GM21390 (cell line): ENCODE results near the gene SORCS1.

ENCODE experiments used
- ATAC-seq: cut with Tn5 transposase; IDR thresholded peaks from one replicate; pipeline ENCODE4 v1.9.1; 2021; ENCODE audit not compliant: unreplicated experiment

SORCS1 gene

DNA sequence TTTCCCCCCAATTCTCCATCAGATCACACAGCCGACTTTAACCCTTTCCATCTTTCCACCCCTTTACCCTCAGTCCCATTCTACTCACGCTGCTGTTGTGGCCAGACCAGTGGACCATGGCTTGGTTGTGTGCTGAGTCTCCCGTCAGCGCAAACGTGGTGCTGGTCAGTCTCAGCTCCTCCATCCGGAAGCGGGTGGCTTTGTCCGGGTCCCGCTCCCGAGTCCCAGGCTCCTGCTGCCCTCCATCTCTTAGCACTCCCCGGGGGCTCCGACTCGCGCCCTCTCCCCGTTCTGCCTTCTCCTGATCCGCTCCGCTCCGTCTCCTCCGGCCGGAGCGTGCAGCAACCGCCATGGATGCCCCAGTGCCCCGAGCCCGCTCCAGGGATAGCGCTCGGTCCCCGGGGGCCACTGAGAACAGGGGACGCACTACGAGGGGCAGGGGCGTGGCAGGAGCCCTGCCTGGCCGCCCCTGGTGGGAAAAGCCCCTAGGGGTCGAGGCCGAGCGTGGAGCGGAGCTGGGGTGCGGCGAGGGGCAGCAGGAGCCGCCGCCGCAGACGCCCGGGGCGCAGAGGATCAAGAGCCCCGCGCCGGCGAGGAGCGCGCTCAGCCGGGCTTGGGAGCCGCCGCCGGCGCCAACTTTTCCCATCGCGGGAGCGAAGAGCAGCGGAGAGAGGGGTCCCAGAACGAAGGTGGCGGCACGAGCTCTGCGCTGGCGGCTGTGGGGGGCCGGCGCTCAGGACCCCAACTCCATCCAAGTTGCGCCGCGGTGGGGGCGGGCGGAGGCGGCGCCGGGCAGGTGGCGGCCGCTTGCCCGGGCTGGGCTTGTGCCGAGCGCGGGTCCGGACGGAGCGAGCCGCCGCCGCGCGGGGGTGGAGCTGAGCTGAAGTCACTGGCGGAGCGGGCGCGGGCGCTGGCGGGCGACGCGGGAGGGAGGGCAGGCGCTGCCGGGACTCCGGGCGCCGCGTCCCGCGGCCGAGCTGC lies at the start of gene SORCS1:
Gene SORCS1 (minus strand): TSS at position 826 of the 981 bp plus-strand sequence.
- ATAC-seq: no peak

DNA sequence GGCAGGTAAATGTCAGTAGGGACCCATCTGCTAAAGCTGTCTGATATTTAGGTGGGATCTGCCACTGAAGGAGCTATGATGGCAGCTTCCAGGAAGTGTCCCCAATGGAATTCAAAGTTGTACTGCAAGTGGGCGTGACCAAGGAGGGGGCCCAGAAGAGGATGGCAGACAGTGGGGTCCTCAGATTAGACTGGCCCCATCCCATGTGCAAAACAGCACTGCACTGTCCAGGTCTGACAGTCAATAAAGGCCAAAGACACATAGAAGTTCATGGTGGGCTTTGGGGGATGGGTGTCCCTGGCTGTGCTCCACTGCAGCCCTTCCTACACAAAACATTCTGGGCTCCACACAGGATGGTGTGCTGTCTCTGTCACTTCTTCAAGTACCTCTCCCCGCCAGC lies 49.8 kb upstream of the SORCS1 start:
- no peak for ATAC-seq

DNA sequence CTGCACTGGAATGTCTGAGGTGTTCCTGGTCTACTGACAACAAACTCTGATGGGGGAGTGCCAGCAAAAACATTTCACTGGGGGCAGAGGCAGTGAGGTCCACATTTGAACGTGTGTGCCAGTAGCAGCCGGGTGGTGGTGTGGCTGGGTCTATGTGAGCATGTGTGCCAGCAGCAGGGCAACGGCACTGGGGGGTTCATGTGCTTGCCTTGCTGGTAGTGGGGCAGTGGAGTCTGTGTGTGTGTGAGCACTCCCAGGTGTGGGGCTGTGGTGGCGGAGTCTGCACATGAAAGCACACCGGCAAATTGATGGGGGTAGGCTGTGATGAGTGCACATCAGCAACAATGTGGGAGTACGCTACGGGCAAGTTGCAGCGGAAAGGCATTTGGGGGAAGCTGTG lies 49.4 kb upstream of the SORCS1 start:
- ATAC-seq: no peak

DNA sequence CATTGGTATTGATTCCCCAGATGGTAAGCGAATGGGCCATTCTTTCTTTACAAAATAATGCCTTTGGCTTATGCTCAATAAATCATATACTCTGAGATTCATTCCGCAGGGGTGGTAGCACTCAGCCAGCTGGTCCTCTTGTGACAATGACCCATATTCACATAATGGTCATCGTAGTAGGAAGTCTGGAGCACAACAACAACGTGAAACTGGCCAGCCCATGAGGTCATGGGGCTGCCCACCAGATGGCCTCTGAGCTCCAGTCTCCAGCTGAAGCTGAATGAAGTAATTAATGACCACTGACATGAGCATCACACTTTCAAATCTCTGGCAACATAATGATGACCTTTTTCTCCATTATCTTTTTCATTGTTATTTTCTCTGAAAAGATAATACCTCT lies 42.3 kb upstream of the SORCS1 start:
- ATAC-seq: no peak

DNA sequence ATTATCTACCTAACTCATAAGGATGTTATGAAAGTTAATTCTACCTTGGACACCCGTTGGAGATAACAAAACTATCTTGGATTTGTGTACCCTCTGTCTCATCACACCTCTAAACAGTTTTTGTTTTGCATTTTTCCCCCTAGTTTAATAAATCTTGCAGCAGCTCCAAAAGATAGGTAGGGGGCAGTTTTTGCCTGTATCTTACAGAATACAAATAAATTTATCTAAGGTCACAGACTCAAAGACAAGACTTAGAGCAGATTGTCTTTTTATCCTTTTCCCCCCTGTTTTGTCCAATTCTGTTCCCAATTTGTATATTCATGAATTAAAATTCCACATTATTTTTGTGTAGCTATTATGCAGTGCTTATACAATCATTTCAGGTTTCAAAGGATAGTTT lies 5.0 kb upstream of the SORCS1 start:
- ATAC-seq: no peak

DNA sequence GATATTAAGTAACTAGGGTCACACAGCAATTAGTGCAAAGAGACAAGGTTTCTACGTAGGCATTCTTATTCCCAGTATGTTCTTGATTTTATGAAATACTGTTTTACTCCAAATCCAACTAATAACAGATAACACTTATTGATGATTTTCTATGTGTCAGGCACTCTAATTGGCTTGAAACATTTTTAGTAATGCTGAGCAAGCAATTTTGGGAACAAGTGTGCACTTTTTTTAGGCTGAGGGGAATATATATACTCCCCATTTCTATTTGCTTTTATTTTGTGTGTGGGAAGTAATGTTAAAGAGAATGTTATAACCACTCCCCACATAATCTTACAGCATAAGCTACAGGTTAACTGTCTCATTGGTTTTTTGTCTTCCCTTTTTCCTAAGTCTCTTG lies 4.2 kb upstream of the SORCS1 start:
- no peak for ATAC-seq

DNA sequence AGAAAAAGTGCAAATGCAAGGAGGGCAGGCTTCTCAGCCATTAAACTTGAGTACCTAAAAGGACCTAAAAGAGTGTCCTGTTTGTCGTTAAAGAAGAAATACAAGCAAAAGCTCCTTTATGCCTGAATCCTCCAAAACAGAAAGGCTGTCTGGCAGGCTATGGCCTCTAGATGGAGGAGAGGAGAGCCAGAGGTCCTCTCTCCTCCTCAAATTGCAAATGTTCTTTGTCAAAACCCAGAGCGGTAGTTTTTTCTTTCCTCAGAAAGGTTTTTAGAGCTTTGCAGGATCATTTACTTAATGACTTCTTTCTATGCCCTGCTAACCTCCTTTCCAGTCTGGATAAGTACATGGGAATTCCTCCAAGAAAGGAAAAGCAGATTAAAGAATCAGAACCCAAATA lies 1.9 kb upstream of the SORCS1 start:
- no peak for ATAC-seq

DNA sequence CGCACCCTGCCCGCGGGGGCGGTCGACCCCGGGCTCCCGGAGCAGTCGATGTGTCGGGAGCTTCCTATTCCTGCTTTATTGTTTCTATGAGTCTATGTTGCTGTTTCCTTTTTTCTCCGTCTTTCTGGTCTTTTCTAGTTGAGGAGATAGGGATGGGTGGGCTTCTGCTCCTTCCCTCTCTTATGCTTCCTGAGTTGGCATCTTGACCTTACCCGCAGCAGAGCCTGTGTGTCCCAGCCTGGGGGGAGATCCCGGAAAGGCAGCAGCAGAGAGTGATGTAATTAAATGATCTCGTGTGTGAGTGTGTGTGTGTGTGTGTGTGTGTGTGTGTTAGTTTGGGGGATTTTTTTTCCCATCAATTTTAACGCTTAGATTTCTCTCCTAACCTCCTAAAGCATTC lies 486 bp upstream of the SORCS1 start:
- ATAC-seq: no peak

DNA sequence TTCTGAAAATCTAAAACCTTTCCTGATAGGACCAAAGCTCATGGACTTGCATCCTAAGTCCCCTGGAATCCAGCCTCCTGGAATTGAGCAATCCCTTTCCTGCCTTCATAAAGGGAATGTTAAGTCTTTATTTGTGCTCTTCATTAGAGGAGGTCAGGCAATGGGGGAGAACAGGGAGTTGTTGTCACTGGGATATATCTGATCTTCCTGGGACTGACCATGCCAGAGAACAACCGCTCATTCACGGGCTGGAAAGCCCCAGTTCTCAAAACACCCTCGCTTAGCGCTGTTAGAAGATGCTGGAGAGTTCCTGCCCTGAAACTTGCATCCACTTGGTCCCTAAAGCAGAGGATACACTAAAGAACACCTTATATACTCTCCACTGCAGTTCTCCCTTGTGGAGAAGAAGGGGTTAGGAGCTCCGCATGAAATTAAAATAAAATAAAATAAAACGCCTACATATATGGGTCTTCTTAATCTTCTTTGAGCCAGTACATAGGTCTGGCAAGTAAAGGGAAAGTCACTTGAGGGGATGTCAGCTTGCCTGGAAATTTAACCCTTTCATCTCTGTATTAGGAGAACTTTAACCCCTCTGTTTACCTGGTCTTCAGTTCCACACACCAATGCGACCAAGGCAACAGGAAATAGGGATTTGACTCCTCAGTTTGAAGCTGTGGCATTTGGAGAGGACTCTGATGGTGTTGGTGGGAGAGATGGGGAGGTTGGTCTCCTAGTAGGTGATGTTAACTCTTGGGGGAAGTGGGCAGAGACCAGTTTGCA lies 1.2 kb downstream of the SORCS1 start:
- no peak for ATAC-seq

DNA sequence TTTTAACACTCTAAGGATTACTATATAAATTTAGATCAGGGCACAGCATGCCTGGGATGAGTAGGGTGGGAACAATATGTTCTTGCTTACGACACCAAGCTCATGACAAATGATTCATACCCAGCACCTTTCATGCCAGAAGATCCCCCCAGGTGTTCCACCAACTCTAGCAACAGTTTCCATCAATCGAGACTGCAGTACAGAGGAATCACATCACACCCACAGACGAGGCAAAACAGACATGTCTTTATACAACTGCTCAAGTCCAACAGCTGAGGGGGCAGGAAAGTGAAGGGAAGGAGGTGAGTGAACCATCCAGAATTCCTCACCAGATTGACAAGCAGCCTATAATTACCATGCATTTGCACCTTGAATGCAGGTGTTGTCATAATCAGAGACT lies 3.6 kb downstream of the SORCS1 start:
- no peak for ATAC-seq

DNA sequence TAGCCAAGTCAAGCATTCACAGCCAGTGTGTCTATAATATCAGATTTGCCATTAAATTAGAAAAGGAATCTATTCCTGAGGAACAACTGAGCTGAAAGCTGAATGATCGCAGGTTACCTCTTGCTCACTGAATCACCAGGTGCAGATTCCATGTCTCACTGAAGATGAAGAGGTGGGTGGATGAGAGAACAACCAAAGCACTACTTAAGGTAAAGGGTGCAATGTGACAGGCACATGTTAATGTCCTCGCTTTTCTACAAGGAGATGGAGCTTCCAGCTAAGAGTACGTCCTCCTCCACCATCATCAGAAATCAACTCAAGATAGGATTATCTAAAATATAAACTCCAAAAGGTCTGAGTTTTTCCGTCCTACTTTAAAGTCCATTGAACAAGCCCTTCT lies 4.6 kb downstream of the SORCS1 start:
- ATAC-seq: no peak

DNA sequence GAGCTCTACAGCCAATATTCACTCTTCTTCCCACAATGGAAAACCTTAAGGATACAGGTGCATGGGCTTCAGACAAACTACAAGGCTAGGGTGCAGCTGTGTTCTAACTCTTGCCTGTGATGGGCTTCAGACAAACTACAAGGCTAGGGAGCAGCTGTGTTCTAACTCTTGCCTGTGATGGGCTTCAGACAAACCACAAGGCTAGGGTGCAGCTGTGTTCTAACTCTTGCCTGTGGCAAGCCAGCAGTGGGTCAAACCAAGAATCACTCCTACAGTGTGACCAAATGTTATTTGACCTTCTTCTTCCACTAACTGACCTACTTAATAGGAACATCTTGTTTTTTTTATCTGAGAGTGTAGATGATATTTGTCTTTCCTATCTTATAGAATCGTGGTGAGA lies 7.4 kb downstream of the SORCS1 start:
- no peak for ATAC-seq

DNA sequence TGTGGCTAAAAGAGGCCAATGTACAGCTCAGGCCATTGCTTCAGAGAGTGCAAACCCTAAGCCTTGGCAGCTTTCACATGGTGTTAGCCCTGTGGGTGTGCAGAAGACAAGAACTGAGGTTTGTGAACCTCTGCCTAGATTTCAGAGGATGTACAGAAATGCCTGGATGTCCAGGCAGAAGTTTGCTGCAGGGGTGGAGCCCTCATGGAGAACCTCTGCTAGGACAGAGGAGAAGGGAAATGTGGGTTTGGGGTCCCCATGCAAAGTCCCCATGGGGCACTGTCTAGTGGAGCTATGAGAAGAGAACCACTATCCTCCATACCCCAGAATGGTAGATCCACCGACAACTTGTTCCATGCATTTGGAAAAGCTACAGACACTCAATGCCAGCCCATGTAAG lies 12.4 kb downstream of the SORCS1 start:
- no peak for ATAC-seq

DNA sequence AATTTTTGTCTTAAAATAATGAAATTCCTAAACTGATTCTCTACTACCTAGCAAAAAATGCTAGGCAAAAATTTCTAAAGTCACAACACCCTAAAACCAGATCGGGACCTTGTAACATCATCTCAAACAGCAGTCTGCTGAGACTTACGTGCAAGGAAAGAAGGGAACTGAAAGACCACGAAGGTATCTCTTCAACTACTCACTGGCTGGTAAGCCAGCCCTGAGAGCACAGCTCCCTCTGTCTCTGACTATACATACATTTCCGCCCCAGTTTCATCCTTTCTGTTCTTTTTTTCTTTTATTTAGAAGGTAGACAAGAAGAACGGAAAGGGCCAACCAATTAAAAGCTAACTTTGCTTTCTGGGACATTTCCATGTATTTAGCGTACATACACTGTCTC lies 15.6 kb downstream of the SORCS1 start:
- ATAC-seq: no peak

DNA sequence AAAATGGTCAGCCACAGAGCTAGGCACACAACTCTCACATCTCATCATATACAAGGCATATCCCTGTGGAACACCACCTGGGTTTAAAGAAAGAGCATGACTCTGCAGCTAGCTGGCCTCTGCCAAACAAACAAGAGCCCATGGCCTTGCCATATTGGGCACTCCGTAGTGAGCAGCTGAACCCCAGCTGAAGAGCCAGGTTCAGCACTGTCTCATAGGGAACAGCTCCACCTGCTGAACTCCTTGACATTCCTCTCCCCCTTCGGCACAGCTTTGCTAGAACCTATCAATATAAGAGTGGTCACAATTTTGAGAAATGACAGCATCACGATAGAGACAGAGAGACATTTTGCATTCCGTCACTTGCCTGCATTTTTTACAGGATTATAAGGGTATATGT lies 20.0 kb downstream of the SORCS1 start:
- ATAC-seq: no peak

DNA sequence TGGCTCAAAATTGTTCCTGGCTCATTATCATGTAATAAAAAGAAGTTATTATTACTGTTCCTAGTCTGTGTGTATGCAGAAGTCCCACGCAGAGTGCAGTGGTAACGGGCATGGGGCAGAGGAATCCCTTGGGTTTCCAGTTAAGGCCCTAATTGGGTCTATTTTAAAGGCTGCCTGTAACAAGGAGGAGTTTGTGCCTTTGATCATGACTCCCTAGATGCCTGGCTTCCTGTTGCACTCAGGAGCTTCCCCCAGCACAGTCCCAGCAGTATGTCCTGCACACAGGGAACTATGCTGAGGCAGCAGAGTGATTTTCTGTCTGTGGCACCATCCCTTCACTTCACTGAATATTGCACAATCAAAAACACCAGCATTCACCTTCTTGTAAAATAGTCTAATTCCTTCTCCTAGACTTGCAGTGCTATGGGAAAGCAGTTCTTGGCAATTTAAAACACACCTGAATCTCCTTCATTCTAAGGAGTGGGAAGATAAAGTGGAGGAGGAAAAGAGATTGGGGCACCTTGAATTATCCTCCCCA lies 22.9 kb downstream of the SORCS1 start:
- no peak for ATAC-seq

DNA sequence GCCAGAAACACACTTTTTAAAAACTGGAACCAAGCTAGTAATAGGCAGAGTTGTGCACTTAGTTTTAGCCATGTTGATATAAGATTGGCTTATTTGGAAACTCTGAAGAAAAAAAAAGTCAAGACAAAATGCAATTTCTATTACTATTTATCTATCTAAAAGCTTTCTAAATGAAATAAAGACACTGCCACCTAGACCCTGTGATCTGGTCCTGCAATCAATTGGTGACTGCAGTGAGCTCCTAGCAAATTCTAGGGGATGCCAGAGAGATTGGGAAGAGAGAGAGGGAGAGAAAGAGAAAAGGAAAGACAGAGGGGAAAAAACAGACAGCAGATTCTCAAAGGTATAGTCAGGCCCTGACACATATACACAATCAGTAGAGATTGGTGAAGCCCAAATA lies 25.3 kb downstream of the SORCS1 start:
- no peak for ATAC-seq

DNA sequence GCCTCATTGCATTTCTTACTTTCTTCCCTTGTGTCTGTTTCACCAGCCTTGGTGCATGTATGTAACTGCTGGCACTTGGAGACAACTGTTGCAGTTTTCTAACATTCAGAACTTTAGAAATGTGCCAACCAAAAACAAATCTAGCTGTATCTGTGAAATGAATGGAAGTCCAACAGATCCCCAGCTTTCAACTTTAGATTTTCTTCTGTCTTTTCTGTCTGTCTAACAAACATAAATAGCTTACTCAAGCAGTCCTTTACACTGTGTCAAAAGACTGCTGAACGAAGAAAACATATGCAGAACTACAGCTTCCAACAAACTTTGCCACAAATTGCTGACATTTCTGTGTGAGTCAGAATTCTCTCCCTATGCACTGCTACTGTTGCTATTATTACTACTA lies 30.9 kb downstream of the SORCS1 start:
- ATAC-seq: no peak

DNA sequence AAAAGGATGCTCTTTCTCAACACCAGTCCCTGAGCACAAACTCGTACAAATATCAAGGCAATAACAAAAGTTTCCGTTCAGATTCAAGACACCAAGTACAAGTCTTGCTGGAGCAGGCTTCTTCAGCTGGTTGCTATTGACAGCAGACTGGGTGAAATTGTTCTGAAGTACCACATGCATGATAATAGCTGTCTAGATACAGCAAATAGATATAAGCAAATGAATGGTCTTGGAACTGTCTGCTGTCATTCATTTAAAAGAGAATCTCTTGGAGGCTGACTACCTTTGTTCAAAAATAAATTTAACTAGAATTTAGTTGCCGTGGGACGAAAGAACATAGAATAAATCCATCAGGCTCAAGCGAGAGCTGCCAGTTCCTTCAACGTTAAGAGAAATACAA lies 35.5 kb downstream of the SORCS1 start:
- no peak for ATAC-seq

DNA sequence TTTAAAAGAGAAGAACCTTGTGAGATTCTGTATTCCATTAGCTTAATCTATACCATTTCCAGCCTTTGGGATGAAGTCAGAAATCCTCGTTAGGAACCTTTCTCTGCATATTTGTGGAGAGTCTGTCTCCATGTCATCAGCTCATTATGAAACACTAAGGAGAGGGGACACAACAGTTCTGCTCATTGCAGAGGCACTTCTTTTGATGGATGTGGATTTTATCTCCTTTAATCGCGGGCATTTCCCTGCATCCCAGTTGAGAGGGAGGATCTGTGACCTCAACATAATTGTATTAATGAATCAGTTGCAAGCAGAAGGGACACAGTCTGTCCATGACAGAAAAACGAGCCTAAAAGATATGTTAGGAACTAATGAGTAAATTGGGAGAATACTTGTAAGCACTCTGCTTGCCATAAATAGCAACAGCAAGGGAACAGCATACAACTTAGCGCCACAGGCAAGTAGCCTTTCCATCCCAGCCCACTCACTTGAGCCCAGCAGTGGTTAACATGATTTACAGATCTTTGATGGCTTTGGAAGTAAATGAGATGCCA lies 37.9 kb downstream of the SORCS1 start:
- no peak for ATAC-seq

DNA sequence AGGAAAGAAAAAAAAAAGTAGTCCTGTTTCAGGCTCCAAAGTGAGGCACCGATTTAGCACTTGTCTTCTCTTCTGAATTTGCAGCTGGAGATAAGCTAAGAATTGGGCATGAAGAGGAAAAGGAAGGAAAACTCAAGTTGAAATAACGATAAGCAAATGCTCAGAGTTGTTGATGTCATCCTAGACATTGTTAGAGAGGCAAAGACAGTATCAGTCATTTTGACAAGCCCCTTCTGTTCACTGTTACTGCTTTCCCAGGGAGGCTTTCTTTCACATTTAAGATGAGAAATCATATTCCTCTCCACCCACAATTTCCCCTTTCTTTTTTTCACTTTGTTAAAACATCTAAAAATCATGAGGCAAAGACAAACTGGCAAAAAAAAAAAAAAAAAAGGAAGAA lies 41.8 kb downstream of the SORCS1 start:
- no peak for ATAC-seq

DNA sequence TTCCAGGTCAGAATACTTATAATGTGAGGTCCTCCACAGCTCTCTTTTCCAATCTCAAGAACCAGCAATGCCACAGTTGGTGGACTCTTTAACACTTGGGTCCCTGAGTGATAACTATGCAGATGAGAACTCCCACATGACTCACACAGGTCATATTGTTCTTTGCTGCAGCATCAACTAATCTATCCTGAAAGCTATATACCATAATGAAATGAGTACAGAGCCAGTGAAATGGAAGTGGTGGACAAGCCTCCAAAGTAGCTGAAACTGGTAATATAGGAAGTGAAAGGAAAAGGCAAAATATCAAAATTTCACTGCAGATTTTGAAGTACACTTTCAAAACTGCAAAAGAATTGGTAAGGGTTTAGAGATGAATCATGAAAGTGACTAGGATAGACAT lies 45.6 kb downstream of the SORCS1 start:
- ATAC-seq: peak; percentile 58
